ENCODE results near the gene NLK.

NLK gene

DNA sequence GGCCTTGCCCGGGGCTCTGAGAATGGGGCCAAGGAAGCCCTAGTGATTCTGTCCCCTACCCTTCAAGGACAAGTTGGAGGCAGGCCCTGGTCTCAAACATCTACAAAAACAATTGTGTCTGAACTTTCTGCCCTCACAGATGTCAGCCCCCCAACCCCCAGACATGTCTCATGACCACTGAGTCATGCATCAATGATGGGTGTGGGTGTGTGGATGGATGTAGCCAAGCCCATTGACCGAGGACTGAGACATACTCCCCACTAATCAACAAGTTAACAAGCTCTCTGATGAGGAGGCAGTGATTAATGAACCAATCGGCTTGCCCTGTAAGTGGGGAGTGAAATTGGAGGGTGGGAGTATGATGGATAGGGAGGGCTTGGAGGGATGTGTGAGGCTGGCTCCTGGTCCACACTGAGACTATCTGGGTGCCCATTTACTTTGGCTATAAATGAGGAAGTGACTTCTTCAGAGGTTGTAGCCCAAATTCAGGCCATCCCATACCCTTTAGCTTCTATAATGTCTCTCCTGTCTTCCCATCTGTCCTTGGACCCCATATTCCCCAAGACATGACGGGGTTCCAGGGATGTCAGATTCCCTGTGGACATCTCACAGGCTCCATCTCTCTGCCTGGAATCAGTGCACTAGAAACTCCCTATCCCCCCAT is 179.4 kb downstream of the NLK start:
- TF ChIP-seq, protein P1, sequence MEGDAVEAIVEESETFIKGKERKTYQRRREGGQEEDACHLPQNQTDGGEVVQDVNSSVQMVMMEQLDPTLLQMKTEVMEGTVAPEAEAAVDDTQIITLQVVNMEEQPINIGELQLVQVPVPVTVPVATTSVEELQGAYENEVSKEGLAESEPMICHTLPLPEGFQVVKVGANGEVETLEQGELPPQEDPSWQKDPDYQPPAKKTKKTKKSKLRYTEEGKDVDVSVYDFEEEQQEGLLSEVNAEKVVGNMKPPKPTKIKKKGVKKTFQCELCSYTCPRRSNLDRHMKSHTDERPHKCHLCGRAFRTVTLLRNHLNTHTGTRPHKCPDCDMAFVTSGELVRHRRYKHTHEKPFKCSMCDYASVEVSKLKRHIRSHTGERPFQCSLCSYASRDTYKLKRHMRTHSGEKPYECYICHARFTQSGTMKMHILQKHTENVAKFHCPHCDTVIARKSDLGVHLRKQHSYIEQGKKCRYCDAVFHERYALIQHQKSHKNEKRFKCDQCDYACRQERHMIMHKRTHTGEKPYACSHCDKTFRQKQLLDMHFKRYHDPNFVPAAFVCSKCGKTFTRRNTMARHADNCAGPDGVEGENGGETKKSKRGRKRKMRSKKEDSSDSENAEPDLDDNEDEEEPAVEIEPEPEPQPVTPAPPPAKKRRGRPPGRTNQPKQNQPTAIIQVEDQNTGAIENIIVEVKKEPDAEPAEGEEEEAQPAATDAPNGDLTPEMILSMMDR (IDR thresholded peaks at IDR 0.05; ENCODE audit: low read depth, low read length, missing control alignments) = no peak
- no peak for DNase-seq (ENCODE audit: low read depth)
- no peak overlapping the region for H3K4me3 ChIP-seq (ENCODE audit: low read depth, low read length)

DNA sequence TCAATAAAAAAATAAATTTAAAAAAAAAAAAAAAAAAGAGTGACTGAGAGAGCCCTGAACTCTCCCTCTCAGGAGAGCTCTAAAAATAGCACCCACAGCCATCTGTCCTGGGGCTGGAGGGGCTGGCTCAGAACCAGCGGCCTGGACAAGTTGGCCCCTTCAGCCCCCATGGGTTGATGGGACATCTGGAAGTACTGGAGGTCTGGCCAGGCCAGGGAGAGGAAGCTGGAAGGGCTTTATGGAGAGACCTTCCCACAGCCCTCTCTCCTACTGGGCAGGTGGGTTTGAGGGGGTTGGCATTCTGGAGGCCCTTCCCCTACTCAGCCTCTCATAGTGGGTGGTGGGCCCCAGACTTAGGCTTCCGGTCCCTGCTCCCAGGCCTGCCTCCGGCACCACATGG is 182.8 kb downstream of the NLK start:
- DNase-seq (ENCODE audit: low read depth) = no peak
- no peak overlapping the region for H3K4me3 ChIP-seq (ENCODE audit: low read depth, low read length)
- TF ChIP-seq, protein P1 (IDR thresholded peaks at IDR 0.05; ENCODE audit: low read depth, low read length, missing control alignments) = no peak

DNA sequence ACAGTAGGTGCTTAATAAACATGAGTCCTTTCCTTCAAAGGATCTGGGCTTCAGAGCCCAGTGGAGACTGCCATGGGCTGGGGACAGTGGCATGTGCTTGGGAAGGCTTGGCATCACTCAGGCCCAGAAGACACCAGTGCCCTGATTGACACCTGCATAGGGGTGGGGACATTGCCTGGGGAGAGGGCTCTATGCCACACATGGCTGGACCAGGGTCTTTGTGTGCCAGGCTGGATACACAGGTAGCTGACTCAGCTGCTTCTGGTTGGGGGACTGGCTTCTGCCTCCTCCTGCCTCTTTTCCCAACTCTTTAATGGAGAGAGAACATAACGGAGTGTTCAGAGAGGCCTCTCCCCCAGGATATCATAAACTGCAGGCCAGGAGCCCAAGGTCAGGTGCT is 183.4 kb downstream of the NLK start:
- TF ChIP-seq, protein P1 (IDR thresholded peaks at IDR 0.05; ENCODE audit: low read depth, low read length, missing control alignments) = no peak
- H3K4me3 ChIP-seq (ENCODE audit: low read depth, low read length) = no peak overlapping the region

DNA sequence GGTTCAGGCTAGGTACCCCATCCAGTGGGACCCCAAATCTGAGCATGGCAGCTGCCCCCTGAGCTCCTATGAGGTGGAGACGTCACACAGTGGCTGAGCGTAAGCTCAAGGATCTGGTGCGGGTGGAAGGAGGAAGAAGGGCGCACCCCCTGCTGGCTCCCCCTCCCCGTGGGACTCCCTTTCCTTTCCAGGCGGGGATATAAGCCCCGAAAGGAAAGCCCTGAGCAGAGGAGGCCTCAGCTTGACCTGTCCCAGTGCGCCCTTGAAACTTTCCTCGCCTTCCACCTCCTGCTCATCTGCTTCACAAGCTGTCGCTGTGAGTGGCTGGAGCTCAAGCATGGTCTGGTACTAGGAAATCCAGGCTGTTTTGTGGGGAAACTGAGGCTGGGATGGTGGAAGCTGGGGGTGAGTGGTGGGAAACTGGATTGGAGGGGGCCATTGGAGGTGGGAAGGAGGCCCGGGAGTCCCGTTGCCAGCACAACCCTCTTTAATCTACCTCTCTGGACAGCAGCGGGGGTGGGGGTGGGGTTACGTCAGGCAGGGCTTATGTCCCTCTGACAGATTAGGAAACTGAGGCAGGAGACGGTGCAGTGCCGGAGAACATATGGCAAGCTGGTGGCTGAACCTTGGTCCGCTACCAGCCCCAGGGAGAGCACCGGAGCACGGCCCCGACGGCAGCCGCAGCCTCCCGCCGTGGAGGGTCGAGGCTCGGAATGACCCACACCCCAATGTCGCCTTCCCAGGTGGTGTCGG is 184.3 kb downstream of the NLK start:
- TF ChIP-seq, protein P1 (IDR thresholded peaks at IDR 0.05; ENCODE audit: low read depth, low read length, missing control alignments) = no peak
- no peak for DNase-seq (ENCODE audit: low read depth)
- no peak overlapping the region for H3K4me3 ChIP-seq (ENCODE audit: low read depth, low read length)

More for the DNA sequence above, 183.4 kb downstream of the NLK start:
- DNase-seq (ENCODE audit: low read depth) = no peak

DNA sequence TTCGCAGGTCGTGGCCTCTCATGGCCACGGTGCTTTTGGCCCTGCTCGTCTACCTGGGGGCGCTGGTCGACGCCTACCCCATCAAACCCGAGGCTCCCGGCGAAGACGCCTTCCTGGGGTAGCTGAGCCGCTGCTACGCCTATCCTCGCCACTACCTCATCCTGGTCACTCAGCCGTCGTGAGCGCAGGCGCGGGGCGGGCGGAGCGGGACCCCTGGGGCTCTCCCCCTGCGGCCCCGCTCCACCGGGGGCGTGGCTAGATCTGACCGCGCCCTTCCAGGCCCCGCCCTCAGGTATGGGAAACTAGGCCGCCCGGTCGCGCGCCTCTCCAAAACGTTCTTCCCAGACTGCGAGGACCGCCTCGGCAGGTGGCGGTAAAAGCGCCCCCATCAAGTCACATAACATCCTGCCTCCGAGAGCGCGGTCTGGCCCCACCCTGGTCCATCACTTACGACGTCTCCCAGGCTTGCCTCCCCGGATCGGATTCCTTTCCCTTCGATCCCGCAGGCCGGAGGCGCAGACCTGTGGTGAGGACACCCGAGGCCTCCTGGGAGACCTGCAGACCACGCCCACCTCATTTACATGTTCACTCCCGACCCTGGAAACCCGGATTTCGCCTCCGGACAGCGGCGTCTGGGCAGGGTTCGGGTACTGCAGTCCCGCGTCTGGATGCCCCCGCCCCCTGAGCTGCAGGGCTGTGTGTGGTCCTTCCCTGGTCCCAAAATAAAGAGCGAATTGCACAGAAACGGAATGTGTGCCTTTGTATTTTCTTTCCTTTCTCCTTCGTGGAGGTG is 185.0 kb downstream of the NLK start:
- peak overlapping the region; percentile 42 for H3K4me3 ChIP-seq (ENCODE audit: low read depth, low read length)
- TF ChIP-seq, protein P1 (IDR thresholded peaks at IDR 0.05; ENCODE audit: low read depth, low read length, missing control alignments) = no peak
- no peak for DNase-seq (ENCODE audit: low read depth)

DNA sequence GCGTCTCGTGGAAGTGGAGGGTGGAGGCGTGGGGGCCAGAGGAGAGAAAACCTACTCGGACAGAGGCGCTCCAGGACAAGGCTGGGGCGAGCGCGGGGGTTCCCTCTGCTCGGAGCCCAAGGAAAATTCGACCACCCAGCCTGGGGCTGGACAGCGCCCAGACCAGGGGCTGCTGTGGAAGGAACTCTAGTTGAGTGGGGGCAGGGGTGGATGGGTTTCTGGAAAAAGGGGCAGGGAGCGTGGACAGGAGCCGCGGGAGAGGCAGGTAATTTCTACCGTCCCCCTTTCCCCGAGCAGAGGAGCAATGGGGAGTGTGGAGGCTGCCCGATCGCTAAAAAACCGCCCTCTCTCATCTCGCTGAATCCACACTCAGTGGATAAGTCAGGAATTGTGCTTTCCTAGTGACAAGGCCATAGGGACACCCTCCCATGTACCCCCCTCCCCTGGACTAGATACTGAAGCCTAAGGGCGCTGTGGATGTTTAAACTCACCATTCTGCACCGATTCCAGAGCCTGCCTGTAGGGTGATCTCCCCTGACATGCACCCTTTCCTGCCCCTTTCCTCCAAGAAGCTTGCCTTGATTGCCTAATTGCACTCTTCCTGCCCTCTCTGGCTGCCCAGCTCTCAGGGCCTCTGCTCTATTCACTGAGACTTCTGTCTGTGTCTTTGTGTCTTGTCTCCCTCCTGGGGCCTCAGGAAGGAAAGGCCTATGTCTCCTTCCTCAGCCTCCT is 185.8 kb downstream of the NLK start:
- TF ChIP-seq, protein P1 (IDR thresholded peaks at IDR 0.05; ENCODE audit: low read depth, low read length, missing control alignments) = peak; percentile 40
- DNase-seq (ENCODE audit: low read depth) = no peak
- H3K4me3 ChIP-seq (ENCODE audit: low read depth, low read length) = no peak overlapping the region; the same call in 1 of the 2 replicates

Measured in GM12864 (cell line).